Uterus (tissue), 2 donors: ENCODE results near the gene NEURL1B.

Source experiments
- CTCF ChIP-seq, 4 experiments: fragments of 200-600 bp in 2 of 4; fragments of 450-650 bp in 2 of 4; sonication (generic) in 2 of 4; IDR thresholded peaks; one replicate each; pipeline ENCODE4 v1.5.1; 2016 to 2019; ENCODE audit warnings: antibody characterized with exemption in 4 of 4, mild to moderate bottlenecking in 2 of 4, moderate library complexity in 1 of 4
- POLR2A ChIP-seq, 2 donors: fragments of 450-650 bp; IDR thresholded peaks; one replicate each; pipeline ENCODE4 v1.6.1; 2016; ENCODE audit warnings: antibody characterized with exemption in 2 of 2, mild to moderate bottlenecking in 1 of 2, moderate library complexity in 1 of 2

GRCh38 chr5:172678902-172679301 lies 37.8 kb downstream of the NEURL1B start:
- TF ChIP-seq CTCF (IDR thresholded peaks at IDR 0.05) (no peak), POLR2A (IDR thresholded peaks at IDR 0.05) (no peak)
